Dedifferentiated amniotic fluid mesenchymal stem cell (primary cell): ENCODE data around the gene PPHLN1.

Source experiments
- DNase-seq: peaks from one replicate; pipeline ENCODE4 v3.0.0-alpha.2; 2016; ENCODE audit errors: extremely low spot score

Gene PPHLN1

DNA sequence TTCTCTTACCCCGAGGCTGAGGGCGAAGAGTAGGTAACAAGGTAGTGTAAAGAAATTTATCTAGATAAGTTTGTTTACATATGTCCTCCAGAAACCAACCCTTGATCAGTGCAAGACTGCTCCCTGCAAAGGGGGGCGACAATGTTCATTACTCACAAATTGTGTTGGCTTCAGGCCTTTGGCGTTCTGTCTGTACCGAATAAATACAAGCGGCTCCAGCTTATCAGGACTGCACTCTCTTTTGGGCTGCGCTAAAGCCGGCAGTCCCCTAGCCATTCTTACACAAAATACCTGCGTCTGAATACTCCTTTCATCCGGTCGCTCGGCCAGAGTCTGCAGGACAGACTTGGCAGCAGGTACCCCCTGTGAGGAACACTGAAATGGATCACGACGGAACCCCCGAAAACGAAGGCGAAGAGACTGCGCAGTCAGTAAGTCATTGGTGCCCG lies 116.4 kb downstream of the PPHLN1 start:
- no peak for DNase-seq

DNA sequence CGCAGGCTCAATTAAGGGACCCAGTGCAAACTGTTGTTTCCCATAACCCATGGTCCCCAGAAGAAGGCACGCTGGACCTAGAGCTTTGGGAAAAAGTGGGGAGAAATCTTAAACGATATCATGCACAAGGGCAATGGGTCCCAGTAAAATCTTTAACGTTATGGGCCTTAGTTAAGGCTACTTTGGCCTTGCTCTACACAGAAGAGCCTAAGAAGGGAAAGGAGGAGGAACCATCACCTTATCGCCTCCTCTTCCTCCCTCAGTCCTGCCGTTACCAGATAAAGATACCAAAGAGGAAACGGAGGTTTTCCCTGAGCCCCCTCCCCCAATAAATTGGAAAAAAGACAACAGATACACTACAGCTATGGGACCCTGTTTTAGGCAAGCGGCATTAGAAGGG lies 116.9 kb downstream of the PPHLN1 start:
- DNase-seq = no peak

DNA sequence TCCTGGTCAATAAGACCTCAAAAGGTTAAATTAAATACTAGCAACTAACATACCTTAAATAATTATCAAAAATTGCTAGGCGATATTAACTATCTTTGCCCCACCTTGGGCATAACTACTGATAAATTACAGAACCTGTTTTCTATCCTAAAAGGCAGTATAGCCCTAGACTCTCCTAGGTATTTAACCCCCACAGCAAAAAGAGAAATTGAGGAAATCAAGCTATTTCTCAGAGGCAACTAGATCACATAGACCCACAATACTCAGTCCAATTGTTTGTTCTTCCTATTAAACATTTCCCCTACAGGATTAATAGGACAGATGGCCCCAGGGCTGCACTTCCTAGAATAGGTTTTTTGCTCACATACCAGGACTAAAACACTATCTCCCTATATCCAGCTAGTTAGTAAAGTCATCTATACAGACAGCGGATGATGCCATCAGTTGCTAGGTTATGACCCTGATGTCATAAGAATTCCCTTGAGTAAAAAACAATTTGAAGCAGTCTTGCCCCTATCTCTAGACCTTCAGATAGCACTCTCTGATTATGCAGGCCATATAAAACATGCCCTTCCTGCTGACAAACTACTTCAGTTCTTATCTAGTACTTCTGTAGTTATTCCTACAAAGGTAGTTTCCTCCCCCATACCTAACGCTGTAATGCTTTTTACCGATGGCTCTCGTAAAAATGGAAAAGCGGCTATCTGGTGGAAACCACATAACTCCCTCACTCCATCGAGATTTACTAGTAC lies 118.4 kb downstream of the PPHLN1 start:
- no peak for DNase-seq

DNA sequence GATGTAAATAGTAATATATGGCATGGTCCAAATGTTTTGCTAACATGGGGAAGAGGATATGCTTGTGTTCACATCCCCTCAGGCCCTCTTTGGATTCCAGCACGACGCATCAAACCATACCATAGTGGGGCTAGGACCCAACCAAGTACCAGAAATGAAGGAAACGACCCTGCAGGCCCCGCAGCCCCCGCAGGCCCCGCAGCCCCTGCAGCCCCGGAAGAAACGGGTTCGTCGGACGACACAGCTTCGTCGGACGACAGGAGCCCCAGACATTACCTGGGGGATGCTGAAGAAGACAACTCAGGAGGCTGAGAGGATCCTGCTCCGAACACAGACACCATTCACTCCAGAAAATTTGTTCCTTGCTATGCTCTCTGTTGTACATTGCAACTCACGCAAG lies 119.9 kb downstream of the PPHLN1 start:
- DNase-seq = no peak

DNA sequence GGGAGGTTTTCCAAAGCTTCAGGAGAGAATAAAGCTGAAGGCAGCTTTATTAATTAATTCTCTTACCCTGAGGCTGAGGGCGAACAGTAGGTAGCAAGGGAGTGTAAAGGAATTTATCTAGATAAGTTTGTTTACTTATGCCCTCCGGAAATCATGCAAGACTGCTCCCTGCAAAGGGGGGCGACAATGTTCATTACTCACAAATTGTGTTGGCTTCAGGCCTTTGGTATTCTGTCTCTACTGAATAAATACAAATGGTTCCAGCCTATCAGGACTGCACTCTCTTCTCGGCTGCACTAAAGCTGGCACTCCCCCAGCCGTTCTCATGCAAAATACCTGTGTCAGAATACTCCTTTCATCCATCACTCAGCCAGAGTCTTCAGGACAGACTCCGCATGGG lies 120.8 kb downstream of the PPHLN1 start:
- DNase-seq = no peak

DNA sequence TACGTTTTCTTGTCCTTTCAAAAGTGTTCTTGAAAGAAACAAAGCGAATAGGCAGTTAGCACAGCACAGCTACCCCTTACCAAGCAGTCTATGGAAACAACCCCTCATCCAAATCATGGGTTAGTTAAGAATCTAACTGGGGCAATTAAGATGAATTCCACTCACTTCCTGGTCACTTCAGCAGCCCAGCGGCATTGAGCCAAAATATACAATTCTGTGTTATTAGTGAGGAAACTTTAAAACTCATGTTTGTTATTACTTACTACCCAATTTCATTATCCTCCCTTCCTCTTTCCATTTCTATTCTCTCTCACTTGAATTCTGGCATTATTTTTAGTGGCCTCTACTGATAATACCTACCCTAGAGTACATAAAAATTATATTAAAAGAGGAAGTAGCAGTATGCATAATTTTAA lies 121.4 kb downstream of the PPHLN1 start:
- DNase-seq = no peak

DNA sequence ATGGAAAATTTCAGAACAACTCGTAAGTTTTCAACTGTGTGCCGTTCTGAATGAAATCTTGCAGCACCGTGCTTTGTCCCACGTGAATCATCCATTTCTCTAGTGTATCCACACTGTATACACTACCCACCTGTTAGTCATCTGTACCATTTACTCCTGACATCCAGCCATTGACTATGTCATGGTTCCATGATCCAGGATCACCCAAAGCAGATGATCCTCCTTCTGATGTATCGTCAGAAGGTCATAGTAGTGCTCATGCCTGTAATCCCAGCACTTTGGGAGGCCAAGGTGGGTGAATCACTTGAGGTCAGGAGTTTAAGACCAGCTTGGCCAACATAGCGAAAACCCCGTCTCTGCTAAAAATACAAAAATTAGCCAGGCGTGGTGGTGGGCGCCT lies 122.9 kb downstream of the PPHLN1 start:
- DNase-seq = no peak

DNA sequence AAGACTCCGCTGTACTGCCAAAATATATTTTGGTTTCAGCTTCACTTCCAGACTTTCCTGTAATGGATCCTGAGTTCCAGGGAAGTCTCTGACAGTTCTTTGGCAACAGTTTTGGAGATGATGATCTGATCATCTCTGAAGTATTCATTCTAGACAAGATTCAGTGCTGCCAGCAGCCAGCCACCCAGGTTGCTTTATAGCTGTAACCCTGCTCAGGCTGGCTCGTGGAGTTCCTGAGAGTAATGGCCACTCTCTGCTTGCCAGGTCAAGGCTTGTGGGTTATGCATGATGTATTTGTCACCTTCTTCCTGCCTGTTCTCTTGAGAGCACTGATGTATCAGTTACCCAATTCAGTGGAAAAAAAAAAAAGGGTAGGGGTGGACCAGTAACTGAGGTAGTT lies 124.3 kb downstream of the PPHLN1 start:
- DNase-seq = no peak

DNA sequence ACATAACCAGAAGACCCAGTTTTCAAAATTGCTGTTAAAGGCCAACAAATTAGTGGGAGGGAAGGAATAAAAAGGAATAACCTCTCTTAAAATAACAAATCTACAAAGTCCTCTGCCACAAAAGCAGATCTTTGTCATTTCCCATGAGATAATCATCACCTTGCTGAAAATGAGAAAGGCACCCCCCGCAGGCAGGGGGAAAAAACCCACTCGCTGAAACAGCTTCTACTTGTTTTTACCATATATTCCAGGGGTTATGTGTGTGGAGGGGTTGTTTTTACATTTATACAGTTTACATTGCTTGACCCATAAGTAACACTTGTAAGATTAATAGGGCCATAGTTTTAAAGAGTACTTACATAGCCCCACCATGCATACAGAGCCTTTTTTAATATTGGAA lies 132.6 kb downstream of the PPHLN1 start:
- DNase-seq = no peak

DNA sequence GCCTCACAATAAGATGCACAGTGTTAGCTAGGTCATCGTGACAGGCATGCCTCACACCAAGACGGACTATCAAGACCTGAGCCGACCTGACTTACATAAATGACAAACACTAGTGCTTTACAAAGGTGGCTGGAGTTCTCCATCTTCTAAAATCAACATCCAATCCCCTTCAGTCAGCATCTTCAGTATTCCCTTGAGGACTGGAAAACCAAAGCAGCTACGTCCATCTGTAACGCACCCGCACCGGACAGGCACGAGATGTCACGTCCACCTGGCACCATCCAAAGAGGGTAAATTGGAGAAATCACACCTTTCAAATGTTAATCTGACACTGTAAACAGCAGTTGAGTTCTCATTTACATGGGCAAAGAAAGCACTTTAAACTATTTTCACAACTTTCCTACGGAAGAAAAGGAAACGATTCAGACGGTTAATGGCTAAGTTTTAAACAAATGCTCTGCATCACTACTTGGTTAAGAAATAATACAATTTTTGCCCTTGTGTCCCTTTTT lies 133.4 kb downstream of the PPHLN1 start:
- DNase-seq = no peak

DNA sequence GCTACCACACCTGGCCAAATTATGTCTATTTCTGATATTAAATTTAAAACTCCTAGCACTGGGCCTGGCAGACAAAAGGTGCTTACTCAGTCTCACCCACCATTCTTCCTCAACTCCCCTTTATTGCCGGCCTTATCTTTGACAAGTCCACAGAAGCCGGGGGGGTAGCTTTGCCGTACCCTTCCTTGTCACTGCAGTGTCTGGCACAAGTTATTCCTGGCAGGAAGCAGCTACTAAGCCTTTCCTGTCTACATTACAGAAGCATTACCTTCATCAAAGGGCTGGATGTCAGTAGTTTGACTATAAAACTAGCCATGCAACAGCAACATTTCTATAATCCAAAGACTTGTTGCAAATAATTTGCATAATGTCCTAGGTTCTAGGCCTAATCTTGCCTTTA lies 136.5 kb downstream of the PPHLN1 start:
- no peak for DNase-seq

DNA sequence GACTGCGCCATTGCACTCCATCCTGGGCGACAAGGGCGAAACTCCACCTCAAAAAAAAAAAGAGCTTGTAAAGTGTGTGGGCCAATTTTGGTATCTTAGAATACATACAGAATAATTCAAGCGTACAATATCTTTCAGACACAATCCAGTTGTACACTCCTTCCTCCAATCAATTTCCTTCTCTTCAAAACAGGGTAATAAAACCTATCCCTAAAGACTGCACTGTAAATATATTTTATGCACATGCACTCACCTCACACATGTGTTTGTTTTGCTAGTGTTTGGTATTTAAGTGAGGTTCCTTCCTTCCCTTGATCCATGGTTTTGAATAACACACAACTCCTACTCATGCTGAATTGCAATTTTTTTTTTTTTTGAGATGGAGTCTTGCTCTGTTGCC lies 137.7 kb downstream of the PPHLN1 start:
- DNase-seq = no peak

DNA sequence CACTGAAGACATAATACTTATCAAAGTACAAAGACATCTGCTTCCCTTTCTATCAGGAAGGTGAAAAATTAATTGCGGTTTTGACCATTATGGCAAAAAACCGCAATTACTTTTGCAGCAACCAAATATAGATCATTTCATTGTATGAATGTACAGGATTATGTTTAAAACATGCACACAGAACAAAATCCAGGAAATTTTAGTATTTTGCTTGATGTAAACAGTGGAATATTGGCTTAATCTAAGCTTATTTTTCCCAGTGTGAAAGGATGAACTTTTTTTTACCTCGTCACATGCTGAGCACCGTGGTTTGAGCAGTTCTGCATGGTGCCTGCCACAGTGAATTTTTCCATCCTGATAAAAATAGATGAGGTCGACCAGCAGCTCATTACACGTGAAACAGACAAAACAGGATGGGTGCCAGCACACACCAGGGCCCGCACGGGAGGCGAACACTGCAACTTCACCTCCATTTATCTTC lies 142.4 kb downstream of the PPHLN1 start:
- no peak for DNase-seq

DNA sequence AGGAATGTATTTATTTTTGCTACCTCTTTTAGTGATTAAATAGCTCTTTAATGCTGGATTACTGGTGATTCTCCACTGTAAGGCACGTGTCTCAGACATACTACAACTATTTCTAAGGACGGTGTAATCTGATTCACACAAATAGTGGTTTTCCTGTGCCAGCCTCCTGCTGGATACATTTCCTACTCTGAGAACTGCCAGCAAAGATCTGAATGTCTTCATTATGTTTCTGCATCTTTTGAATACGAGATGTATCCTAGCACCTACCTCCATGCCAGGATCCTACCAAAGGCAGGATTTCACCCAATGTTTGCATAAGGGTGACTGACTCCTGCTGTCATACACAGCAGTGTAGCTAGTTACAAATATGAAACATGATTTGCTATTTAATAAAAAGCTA lies 143.0 kb downstream of the PPHLN1 start:
- DNase-seq = no peak

DNA sequence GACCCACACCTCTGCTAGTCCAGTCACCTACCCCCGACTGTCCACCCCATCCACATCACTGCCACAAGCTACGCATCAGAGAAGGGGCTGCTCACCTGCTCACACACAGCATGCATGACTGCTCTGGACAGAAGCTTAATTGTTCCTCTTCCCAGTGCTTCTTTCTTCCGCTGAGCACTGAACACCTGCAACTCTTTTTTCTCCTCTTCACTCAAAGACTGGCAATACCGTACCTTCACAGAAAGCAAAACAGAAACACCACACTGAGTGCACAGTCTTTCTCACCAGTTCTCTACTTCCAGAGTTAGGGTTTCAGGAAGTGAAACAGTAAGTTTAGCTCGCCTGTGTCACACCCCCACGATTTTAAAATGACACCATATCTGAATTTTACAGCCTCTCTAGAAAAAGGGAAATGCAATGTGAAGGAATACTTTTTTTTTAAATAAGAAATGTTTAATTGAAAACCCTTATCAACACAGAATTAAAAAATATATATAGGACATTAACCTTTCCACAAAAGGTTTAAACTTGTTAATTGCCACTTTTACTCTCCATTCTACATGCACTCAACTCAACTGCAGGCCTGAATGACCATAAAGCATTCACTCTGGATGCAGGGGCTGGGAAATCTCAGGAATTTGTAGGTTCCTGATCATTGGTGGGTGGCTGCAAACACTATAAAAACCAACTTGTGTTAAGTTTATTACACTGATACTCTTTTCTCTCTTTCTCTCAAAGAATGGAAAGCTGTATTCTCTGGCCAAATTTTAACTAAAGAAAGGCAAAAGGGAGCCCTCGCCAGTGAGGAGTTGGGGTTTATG lies 143.6 kb downstream of the PPHLN1 start:
- DNase-seq = no peak

DNA sequence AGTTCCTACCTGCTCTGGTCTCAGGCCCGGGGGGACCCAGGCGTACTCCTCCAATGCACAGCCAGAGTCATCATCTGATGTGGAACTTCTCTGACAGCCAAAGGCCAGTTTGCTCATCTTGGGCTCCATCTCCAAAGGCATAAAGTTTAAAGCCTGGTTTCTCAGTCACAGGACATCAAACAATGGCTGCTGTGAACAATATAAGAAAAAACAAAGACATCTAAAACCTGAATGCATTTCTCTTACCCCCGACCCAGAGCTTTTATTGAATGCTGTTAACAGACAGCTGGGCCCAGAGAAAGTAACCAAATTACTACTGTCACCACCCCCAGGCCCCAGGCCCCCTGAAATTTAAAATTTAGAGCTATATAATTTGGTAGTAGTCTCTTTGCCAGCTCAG lies 146.4 kb downstream of the PPHLN1 start:
- no peak for DNase-seq

DNA sequence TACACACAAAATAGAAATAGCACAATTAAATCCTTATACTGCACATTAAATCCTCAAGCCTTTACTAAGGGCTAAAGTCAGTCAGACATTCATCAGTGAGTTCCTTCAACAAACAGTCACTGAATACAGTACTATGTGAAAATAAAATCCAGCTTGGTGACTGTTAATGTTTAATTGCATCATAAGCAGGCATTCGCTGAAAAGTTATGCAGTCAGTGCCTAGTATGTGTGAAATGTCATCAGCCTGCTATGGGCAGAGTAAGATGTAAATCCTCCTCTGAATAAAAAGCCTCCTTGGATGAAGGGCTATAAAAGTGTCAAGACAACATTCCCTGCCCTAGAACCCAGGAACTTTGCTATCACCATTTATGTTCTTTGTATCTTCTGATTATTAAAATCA lies 147.2 kb downstream of the PPHLN1 start:
- peak; percentile 65 for DNase-seq

DNA sequence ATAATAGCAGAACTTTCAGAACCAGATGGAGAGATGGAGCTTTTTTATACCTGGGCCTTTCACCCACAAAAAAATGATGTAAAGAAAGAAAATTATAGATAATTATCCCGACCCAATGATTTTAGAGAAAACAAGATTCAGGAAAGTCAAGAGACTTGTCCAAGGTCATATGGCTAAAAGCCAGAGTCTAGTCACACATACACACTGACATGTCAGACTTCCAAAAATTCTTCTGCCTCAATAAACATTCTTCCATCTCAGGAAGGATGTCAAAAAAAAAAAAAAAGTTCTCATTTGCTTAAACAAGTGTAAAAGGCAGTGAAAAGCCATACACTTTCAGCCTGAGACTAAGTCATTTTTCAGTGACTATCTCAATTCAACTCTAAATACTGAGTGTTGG lies 147.6 kb downstream of the PPHLN1 start:
- no peak for DNase-seq

DNA sequence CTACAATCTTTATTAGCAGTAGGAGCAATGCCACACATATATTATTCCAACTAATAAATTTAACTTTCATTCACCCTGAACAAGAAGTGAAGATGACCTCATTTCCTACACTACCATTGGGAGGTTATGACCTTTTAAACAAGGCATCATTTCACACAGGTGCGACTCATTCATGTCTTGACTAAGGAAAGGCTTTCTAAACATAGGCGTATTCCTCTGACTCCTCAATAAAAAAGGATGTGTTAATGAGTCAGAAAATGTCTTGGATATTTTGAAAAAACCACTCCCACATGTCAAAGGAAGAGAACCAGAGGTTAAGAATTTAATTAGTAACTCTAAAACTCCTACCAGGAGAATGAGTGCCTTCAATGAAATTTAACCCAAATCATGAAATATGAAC lies 148.4 kb downstream of the PPHLN1 start:
- DNase-seq = no peak

DNA sequence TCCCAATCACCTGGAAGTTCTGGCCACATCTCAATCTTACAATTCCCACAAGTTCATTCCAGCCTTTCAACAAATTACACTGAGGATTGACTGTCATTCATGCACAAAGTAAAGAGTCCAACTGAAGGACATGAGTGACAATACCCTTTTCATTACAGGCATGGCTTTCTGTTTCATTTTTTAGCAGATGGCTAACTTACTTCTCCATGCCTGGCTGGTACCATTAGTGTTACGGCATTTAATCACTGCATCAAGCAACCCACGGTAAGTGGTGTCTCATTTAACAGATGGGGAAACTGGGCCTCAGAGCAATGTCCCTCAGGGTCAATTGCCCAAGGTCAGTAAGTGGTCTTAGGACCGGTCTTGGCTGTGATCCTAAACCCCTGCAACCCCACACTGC lies 149.1 kb downstream of the PPHLN1 start:
- DNase-seq = no peak

DNA sequence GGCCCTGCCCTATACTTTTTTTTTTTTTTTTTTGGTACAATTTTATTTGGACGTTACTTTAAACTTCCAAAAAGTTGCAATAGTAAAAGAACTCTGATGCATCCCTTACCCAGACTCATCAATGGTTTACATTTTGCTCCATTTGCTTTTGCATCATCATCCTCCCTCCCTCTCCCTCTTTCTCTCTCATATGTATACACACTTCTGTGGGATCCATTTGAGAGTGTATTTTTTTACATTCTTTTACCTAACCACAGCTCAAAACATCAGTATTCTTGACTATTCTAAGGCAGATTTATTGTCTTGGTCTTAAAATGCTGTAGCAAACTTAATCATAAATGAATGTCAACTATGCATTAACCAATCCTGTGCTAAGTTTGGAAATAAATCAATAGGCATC lies 152.0 kb downstream of the PPHLN1 start:
- no peak for DNase-seq

DNA sequence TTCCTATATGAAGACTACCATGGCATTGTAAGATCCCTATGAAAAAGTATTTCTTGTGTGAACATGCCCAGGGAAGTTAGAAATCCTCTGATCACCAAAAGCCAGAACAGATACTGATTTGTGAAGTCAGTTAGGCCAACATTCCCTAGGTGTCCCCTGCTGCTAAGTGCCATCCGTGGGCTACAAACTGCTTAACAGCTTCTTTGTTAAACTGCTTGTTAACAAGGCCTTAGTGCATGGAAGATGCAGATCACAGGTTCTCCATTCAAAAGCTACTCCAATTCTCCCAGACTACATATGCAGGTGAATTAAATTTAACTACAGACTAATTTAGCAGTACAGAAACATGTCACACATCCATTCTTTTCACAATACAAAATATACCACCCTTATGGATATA lies 155.4 kb downstream of the PPHLN1 start:
- DNase-seq = no peak
